Erythroblast (primary cell): Measurements from ENCODE around the gene LEPROT.

Experiments
- GATA1 ChIP-seq: IDR thresholded peaks from 2 replicates; pipeline ENCODE4 v1.6.1; 2011; ENCODE audit warnings: low read depth, mild to moderate bottlenecking, control low read depth, low read length, moderate library complexity
- POLR2A ChIP-seq: IDR thresholded peaks from 2 replicates; pipeline ENCODE4 v1.6.1; 2011; ENCODE audit warnings: mild to moderate bottlenecking, low read length

DNA sequence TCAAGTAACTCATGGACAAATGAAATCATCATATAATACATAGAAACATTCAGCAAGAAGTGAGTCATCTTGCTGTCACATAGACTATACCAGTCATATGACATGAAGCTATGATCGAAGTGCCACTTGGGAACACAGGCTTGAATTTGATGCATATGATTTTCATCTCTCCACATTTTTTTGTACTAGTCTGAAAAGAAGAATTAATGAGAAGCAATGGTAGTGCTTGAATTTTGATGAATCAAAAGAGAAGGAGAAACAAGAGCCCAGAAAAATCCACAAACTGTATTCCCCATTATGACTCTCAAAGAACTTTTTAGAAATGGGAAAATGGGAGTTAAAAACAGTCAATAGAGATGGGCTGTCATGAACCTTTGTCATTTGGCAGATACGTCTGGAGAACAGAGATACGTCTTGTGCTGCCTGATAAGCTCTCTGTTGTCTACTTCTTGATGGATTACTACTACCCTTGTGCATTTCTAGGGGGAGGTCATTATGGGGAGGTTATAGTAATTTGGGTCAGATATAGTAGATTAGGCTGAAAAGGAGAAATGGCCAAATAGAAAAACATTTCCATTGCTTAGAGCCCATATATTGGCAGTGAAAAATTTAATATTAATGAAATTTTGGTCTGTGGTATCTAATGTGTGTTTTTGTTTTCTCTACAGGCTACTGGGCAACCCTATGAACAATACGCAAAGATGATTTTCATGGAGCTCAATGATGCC is 8.0 kb upstream of the LEPROT start:
- peak; percentile 27 for TF ChIP-seq POLR2A
- TF ChIP-seq GATA1, result peak; percentile 91
